COR-L47 (cell line): ENCODE data around the gene TRPC6.
A peak's percentile ranks its signal among the peaks of the same experiment; 100 is the strongest.

Source experiments
- DNase-seq: peaks from one replicate; lab custom pipeline; 2025; lab: John Stamatoyannopoulos, UW

Gene TRPC6

DNA sequence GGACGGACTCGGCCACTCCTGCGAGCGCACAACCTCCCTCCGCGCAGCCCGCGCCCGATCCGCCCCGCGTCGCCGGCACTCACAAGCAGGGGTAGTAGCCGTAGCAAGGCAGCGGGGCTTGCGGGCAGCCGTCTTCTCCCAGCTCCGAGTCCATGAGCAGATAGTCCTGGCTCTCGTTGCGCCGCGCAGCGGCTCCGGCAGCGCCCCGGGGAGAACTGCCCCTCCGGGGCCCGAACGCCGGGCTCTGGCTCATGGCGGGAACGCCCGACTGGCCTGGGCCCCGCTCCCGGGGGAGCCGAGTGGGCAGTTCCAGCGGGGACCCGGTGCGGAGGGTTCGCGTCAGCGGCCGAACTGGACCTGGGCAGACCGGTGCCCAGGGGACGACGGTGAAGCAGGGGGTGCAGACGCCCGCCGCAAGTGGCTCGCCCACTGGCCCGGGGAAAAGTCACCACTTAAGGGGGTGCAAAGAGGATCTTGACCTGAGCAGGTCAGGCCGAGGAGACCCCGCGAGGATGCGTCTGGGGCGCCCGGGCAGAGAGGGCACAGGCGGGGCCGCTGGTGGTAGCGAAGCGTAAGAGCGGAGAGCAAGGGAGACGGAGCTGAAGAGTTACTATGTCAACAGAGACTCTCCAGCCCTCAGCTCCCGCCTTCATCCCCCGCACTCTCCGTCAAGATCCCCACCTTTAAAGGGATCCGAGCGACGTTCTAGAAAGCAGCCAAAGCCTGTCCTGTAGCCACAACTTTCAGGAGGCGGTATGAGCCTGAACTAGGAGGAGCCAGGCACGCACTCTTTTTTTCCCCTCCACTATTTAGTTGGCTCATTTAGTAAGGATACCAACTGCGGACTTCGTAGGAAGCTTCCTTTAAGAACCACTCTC, at the start of gene TRPC6:
TSS of gene TRPC6 (minus strand) at position 757 of the 878 bp plus-strand sequence. CDS start at position 253, 504 bp downstream.
- DNase-seq = peak; percentile 15

DNA sequence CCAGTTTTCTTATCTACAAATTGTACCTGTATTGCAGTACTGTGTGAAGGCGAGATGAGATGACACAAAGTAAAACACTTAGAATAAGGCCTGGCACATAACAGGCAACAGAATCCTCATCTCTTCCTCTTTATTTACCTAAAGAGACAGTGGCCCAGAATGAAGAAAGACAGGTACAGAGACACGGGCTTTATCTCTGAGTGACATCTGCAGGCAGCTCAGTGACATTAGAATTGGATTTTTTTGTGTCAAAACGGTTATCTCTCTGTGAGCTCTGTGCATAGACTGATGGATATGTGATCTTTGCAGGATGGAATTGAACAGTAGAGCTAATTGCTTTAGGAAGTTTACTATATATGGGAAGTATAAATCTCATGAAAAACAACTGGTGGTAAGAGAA, 36.2 kb upstream of the TRPC6 start:
- no peak for DNase-seq

DNA sequence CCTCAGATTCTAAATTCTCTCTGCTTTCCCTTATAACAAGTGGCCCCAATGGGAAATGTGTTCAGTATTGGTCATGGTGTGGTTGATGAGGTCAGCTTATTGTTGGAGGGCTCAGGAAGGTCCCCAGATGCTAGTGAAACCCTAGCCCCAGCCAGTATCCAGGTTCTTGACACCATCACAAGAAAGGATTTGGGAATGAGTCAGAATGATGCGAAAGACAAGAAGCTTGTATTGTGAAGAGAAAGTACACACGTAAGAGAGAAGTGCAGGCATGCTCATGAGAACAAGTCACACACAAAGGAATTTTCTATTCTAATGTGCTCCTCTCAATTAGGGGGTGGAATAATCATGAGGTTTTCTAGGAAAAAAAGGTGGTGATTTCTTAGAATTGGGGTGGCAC, 34.9 kb upstream of the TRPC6 start:
- no peak for DNase-seq

DNA sequence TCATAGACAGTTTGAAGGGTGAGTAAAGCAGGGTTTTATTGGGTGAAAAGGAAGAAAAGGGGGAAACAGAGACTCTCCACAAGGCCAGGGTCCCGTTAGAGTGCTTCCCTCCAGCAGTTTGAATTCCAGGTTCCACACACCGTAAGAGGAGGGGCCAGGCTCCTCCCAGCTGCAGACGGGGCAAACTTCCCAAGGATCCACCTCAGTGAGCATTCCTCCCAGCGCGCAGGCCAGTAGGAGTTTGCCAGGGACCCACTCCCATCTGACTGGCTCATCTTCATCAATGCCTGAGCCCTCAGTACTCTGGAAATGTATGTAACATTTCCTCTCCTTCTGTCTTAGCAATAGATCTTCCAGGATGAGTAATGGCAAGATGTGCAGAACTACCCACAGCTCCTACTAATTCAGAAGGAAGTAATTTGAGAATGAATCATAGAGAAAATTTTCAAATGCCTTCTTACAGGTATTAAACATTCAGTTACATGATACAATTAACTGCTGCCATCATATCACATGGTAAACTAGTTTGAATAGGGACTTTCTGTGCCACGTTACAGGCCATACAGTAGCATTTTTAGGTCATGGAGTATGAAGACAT, 34.0 kb upstream of the TRPC6 start:
- DNase-seq = no peak

DNA sequence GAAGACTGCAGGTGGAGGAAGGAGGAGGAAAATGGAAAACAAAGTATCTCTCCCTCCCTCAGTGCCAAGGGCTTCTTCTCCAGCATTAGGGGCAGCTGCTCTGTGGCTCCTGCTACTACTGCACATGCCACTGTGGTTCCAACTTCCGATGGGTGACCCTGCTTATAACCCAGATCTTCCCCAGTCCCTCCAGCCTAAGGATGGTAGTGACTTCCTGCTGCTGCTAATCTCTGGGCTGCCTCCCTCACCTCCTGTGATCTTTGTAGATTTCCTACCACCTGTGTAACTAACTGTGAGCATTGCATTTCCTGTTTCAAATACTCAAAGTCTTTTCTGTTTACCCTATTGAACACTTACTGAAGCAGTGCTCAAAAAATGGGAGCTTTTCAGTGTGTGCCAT, 28.7 kb upstream of the TRPC6 start:
- no peak for DNase-seq

DNA sequence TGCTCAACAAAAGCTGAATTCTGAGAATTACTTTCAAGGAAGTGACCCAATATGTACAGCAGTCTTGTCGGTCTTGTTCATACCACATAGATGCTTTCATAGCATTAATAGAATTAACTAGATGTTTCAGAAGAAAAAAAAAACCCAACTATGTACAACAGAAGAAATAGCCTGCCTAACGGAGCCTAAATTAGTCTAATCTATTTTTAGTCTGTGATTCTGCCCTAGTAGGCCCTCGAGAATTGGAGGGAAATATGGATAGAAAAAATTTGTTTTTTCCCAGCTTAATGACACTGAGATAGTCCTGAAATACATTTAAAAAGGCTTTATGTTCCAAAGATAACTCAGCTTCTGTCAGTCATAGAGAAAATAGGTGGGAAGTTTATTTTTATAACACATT, 17.1 kb upstream of the TRPC6 start:
- DNase-seq = no peak

DNA sequence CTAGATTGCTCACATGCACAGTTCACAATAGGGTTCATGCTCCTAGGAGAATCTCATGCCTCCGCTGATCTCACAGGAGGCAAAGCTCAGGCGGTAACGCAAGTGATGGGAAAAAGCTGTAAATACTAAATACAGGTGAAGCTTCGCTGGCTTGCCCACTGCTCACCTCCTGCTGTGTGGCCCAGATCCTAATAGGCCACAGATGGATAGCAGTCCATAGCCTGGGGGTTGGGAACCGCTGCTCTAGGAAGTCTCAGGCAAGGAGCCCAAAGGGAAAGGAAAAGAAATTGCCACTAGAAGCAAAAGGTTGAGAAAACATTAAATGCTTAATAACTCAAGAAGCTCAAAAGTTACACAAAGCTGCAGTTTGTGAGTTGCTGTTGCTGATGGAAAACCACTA, 3.2 kb upstream of the TRPC6 start:
- DNase-seq = no peak

DNA sequence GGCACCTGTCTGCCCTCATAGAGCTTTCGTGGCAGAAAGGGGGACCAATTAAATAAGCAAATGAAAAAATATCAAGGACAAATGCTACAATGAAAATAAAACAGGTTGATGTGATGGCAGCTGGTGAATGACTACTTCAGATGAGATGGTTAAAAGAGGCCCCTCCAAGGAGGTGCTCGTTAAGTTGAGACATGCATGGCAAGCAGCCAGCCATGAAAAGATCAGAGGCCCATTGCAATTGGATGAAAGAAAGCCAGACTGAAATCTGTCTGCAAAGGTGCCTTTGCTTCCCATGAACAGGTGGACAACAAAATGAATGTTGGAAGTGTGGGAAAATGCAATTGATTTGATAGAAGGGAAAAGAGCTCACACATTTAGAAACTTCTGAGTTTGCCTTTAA, 848 bp upstream of the TRPC6 start:
- no peak for DNase-seq

DNA sequence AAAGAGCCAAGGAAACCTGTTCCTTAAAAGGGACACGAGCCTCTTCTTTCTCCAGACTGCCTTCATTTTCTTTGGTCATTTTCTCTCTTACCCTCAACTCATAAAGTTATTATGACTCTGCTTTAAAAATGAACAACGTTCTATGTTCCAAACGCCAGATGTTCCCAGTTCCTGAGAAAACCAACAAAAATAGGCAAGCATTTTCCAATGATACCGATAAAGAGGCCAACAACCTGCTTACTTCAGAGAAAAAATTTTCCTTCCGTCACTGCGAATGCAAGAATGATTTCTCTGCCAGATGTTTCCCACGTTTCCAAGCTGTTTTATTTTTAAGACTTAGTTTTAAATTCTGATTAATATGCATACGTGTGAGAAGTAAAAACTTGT, 315 bp upstream of the TRPC6 start:
- DNase-seq = no peak

DNA sequence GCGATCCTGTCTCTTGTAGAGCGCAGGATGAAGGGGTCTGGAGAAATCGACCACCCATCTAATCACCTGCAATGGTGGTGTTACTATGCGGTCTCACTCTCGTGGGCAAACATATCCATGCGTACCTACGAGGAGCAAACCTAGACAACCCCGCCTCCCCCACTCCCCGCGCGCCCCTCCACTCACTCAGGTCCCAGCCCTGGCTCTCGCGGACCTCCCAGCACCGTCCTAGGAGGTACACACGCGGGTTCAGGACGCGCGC, 887 bp downstream of the TRPC6 start:
- DNase-seq = no peak

DNA sequence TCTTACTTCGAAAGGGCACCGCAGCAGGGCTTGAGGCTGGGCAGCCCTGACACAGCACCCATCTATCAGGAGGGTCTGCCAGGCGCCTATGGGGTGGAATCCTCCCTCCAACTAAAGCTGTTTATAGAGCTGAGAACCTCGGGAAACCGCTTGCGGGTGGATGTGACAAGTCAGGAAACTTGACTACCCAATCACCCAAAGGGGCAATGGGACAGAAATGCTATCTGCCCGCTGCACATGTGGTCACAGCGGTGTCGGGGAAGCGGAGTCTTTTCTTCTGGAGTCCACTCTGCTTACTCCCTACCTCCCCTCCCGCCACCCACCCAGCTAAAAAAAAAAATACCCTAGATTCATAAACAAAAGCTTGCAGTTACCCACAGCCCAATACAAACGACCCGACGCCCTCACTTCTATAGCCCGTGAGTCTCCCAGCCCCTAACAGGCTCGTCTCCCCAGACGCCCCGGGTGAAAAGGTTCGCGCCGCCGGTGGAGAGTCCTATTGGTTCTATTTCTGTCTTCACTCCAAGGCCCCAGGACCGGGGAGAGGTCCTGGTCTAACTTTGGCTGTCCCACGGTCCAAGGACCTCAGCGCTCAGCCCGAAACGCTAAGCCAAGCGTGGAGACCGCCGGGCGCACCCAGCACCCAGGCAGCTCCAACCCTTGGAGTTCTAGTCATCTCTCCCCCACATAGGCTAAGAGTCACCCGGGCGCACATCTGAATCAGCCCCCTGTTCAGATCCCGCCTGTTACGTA, 1.4 kb downstream of the TRPC6 start:
- DNase-seq = no peak

DNA sequence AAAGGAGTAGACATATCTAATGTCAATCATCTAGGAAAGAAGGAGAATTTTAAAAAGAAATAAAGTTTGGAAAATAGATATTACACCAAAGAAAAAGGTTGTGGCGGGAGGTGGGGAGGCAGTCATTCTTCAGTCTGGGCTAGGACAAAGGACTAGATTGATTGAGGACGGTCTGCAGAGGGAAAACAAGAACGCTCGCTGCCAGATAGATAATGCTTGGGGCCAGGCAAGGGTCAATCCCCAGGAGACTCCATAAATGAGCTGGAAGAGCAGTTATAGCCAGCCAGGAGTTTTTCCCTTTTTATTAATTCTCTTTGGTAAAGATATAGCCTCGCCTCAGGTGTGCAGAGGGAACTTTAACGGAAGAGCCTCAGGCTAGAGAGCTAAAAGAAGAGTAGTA, 6.3 kb downstream of the TRPC6 start:
- no peak for DNase-seq

DNA sequence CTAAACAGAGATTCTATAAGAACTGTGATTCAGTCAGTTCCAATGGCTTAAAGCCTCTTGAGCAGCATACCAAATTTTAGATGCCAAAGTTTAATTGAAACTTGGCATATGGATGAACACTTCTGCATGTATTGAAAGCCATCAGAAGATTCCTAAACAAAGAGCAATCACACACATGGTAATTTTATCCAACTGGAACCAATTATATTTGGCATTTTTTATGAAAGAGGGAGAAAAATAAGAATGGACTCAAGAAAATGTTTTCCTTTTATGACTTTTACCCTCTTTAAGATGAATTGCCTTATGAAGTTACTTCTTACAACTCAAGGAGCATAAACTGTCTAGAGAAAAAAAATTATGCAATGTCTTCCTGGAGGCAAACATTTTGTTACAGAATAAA, 7.4 kb downstream of the TRPC6 start:
- DNase-seq = no peak

DNA sequence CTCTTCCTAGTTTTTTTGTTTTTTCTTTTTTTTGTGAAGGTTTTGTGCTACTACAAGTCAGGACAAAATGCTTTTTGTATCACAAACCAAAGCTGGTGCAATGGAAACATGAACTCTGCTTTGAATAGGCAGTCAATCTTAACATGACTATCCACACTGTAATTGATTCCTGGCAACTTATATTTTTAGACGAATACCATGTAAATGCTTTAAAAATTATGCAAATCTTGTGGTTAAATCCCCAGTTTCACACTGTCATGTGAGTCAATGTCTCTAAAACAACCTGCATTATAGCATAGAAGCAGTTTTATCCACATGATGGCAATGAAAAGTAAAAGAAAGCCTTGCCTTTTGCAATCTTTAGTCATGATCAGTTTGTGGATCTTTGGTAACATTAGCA, 8.9 kb downstream of the TRPC6 start:
- DNase-seq = no peak

DNA sequence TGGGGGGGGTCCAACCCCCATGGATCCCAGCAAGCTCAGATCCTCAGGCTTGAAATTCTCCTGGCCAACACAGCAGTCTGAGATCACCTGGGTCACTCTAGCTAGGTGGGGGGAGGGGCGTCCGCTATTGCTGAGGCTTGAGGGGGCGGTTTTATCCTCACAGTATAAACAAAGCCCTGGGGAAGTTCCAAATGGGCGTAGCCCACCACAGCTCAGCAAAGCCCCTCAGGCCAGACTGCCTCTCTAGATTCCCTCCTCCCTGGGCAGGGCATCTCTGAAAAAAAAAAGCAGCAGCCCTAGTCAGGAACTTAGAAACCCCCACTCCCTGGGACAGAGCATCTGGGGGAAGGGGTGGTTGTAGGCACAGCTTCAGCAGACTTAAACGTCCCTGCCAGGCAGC, 16.7 kb downstream of the TRPC6 start:
- no peak for DNase-seq

DNA sequence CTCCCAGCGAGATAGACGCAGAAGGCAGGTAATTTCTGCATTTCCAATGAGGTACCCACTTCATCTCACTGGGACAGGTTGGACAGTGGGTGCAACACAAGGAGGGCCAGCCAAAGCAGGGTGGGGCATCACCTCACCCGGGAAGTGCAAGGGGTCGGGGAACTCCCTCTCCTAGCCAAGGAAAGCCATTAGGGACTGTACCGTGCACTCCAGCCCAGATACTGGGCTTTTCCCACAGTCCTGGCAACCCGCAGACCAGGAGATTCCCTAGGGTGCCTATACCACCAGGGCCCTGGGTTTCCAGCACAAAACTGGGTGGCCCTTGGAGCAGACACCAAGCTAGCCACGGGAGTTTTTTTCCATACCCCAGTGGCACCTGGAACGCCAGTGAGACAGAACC, 17.2 kb downstream of the TRPC6 start:
- no peak for DNase-seq

DNA sequence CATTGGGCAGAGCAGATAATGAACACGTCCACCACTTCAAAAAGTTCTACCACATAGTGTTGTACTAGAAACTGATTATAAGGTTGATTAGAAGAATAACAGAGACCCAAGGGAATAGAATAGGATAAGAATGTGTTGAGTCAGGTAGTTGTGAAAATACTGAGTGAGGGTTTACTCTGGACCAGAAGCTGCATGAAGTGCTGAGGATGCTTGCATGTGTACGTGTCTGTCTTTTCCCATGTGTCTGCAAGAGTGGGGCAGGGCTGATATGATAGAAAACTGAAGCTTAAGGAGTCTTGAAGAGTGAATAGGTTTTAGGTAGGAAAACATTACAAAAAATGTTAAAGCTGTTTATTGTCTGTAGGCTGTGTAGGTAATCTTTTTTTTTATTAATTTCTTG, 20.6 kb downstream of the TRPC6 start:
- no peak for DNase-seq

DNA sequence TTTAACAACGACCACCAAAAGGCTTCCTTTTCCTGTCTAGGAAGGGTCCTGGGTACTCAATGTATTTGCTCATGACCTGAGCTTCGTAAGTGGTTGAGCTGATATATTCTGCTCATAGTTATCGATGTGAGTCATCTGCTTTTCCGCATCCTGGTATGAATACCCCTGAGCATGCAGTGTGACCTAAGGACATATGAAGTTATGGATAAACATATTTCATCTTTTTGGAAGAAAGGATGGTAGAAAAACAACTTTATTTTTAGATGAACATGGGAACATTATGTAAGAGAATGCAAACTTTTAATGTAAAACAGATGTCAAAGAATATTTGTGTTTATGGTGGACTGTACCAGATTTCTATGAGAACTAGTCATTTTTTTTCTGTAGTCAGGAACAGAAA, 28.4 kb downstream of the TRPC6 start:
- no peak for DNase-seq

DNA sequence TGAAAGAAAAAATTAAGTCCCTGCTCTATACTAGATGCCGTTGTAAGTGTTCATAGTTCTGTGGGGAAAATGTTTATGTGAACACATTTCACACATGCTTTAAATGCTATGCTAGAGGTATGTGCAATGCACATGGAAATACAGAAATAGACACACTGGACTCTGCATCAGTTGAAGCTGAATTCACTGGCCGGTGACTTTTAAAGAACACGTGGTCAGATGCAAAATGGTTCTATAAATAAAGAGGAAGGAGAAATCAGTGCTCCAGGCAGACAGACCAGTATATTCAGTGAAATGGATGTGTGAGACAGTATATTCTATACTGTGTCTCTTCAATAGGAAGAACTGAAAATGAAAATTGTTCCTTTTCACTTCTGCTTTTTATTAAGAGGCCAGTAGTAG, 29.9 kb downstream of the TRPC6 start:
- DNase-seq = no peak

DNA sequence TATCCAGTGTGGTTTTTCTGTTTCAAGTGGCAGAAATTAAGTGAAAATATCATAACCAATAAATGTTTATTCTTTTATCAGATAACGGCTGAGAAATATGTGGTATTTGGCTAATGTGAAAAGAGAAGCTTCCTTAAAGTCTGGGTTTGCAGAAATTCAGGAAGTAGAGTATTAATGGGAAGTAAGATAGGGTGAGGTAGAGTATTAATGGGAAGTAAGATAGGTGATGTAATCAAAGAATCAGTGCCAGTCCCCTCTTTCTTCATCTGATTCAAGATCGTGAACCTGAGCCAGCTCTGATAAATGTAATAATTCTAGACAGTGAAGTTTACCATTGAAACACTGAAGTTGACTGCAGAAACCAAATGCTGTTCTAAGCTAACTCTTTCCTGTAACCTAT, 30.9 kb downstream of the TRPC6 start:
- no peak for DNase-seq

DNA sequence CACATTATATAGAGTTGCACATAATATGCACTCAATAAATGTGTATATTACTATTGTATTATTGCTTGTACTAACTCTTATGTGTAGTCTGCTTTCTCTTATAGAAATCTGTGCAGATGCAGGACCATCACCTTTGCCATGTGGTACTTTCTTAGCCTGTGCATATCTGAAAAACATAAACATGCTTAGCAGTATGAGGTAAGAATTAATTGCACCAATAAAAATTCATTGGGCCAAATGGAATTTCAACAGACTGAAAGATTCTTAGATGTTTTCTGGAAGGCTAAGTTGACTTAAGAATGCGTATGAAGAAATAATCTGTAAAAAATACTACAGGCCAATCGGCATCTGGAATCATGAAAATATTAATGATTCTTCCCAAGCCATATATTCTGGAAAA, 55.3 kb downstream of the TRPC6 start:
- DNase-seq = no peak

DNA sequence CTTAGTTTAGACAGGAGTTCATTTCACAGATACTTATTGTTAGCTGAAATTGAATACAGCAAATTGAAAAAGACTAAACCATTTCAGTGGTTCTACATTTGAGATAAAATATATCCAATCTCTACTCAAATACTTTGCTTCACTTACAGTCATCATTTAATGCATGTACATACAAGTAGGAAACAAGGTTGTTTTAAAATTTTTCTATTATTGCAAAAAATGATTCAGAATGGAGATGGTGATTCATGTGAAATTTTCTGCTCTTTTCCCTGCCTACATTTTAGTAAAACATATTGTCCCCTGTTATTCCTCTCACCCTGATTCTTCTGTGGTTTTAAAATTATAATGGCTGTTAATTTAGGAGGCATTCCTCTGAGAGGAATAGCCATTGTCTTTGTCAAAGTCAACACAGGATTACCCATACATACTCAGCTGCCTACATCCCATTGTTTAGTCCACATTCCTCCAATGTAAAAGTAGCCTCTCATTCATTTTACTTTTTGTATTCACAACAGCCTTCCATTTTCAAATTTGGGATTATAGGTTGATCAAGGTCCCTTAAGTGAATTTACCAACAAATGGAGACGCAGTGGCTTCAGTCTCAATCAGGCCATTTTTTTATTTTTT, 60.1 kb downstream of the TRPC6 start:
- no peak for DNase-seq

DNA sequence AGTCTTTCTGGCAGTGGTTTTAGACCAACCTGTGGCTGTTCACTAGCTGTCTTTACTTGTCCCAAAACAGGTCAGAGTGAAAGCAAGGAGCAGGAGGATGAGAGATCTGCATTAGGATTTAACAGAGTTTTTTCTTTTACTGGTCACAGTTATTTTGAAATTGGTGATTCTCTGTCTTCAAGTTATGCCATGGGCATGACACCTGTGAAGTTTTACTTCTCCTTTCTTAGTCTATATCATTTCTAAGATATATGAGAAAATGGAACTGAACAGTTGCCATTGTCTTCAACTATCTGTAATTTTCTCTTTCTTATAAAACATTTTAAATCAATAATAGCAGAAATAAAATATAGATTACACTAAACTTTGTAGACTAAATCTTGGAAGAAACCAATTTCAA, 60.6 kb downstream of the TRPC6 start:
- DNase-seq = no peak
